ENCODE results near the gene AATK.

DNA sequence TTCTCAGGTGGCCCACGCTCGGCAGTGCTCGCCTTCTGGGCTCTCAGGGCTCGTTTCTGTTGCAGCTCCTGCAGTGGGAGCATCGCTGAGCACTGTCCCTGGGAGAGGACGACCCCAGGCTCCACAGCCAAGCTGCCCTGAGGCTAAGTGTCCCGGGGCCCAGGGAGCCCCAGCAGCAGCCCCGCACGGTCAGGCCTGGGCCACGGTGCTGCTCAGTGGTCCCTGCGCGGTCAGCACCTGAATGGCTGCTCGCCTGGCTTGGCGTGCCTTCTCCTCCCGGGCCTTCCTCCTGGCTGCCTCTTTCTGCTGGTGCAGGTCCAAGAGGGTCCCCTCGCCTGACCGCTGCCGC, 33.4 kb upstream of the AATK start:
- TF ChIP-seq SREBF2 (IDR thresholded peaks at IDR 0.05): no peak
- TF ChIP-seq RAD21 (conservative IDR thresholded peaks at IDR 0.05 in 1 of 2, IDR thresholded peaks at IDR 0.05 in 1 of 2): no peak
- TF ChIP-seq POLR2A (IDR thresholded peaks at IDR 0.05; ENCODE audit: low read length): no peak
- TF ChIP-seq, protein P1, sequence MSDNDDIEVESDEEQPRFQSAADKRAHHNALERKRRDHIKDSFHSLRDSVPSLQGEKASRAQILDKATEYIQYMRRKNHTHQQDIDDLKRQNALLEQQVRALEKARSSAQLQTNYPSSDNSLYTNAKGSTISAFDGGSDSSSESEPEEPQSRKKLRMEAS (IDR thresholded peaks at IDR 0.05): no peak
- no peak for TF ChIP-seq JUN (IDR thresholded peaks at IDR 0.05)
- TF ChIP-seq, protein P2, sequence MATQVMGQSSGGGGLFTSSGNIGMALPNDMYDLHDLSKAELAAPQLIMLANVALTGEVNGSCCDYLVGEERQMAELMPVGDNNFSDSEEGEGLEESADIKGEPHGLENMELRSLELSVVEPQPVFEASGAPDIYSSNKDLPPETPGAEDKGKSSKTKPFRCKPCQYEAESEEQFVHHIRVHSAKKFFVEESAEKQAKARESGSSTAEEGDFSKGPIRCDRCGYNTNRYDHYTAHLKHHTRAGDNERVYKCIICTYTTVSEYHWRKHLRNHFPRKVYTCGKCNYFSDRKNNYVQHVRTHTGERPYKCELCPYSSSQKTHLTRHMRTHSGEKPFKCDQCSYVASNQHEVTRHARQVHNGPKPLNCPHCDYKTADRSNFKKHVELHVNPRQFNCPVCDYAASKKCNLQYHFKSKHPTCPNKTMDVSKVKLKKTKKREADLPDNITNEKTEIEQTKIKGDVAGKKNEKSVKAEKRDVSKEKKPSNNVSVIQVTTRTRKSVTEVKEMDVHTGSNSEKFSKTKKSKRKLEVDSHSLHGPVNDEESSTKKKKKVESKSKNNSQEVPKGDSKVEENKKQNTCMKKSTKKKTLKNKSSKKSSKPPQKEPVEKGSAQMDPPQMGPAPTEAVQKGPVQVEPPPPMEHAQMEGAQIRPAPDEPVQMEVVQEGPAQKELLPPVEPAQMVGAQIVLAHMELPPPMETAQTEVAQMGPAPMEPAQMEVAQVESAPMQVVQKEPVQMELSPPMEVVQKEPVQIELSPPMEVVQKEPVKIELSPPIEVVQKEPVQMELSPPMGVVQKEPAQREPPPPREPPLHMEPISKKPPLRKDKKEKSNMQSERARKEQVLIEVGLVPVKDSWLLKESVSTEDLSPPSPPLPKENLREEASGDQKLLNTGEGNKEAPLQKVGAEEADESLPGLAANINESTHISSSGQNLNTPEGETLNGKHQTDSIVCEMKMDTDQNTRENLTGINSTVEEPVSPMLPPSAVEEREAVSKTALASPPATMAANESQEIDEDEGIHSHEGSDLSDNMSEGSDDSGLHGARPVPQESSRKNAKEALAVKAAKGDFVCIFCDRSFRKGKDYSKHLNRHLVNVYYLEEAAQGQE (IDR thresholded peaks at IDR 0.05): no peak

Data from A549 (cell line).